ENCODE data around the gene TRIM21.
"Not testable (repeated sequence)": the region's sequence is repeated elsewhere in the genome, so short reads cannot be mapped to it uniquely, and the experiment has no call there.

The TRIM21 gene

GRCh38 chr11:4393209-4393857 is at the start of gene TRIM21:
TRIM21 (minus strand) TSS chr11:4393702; CDS start chr11:4390409, 3,293 bp downstream.
- Histone ChIP-seq H3K9me3 (ENCODE audit: control insufficient read depth, insufficient read depth, low read length) (no peaks in the 10 kb centered on the region), H3K36me3 (ENCODE audit: insufficient read depth, low read length) (no peaks in the 10 kb centered on the region; the same call in 1 of the 2 replicates), H3K9ac (ENCODE audit: low read depth, low read length) (peak within 1 kb of the TSS; percentile 70), H3K4me1 (ENCODE audit: insufficient read depth, low read length) (no peaks in the 10 kb centered on the region)

GRCh38 chr11:4441515-4441914 is 48.0 kb upstream of the TRIM21 start:
- Histone ChIP-seq H3K9ac (ENCODE audit: low read depth, low read length) (no peak overlapping the region), H3K9me3 (ENCODE audit: control insufficient read depth, insufficient read depth, low read length) (no peaks in the 10 kb centered on the region), H3K36me3 (ENCODE audit: insufficient read depth, low read length) (no peaks in the 10 kb centered on the region), H3K4me1 (ENCODE audit: insufficient read depth, low read length) (no peaks in the 10 kb centered on the region)

- no peaks in the 10 kb centered on the region for H3K36me3 ChIP-seq (ENCODE audit: insufficient read depth, low read length)
- H3K4me1 ChIP-seq (ENCODE audit: insufficient read depth, low read length), result peaks cover 11% of the 10 kb centered on the region; the same call in 1 of the 2 replicates
- no peaks in the 10 kb centered on the region for H3K9me3 ChIP-seq (ENCODE audit: control insufficient read depth, insufficient read depth, low read length)
- H3K9ac ChIP-seq (ENCODE audit: low read depth, low read length), result no peak overlapping the region
Measured at GRCh38 chr11:4436411-4436810, 42.9 kb upstream of the TRIM21 start.

GRCh38 chr11:4433856-4434255 is 40.4 kb upstream of the TRIM21 start:
- no peak overlapping the region for H3K9ac ChIP-seq (ENCODE audit: low read depth, low read length)
- H3K9me3 ChIP-seq (ENCODE audit: control insufficient read depth, insufficient read depth, low read length), result no peaks in the 10 kb centered on the region
- H3K36me3 ChIP-seq (ENCODE audit: insufficient read depth, low read length), result no peaks in the 10 kb centered on the region
- peaks cover 11% of the 10 kb centered on the region; the same call in 1 of the 2 replicates for H3K4me1 ChIP-seq (ENCODE audit: insufficient read depth, low read length)

GRCh38 chr11:4430051-4430450 is 36.5 kb upstream of the TRIM21 start:
- peaks cover 7% of the 10 kb centered on the region; the same call in 1 of the 2 replicates for H3K4me1 ChIP-seq (ENCODE audit: insufficient read depth, low read length)
- H3K36me3 ChIP-seq (ENCODE audit: insufficient read depth, low read length), result no peaks in the 10 kb centered on the region
- no peak overlapping the region for H3K9ac ChIP-seq (ENCODE audit: low read depth, low read length)
- no peaks in the 10 kb centered on the region for H3K9me3 ChIP-seq (ENCODE audit: control insufficient read depth, insufficient read depth, low read length)

GRCh38 chr11:4418403-4418802 is 24.9 kb upstream of the TRIM21 start:
- Histone ChIP-seq H3K36me3 (ENCODE audit: insufficient read depth, low read length) (no peaks in the 10 kb centered on the region), H3K4me1 (ENCODE audit: insufficient read depth, low read length) (no peaks in the 10 kb centered on the region), H3K9ac (ENCODE audit: low read depth, low read length) (no peak overlapping the region), H3K9me3 (ENCODE audit: control insufficient read depth, insufficient read depth, low read length) (no peaks in the 10 kb centered on the region)

GRCh38 chr11:4416816-4417215 is 23.3 kb upstream of the TRIM21 start:
- no peaks in the 10 kb centered on the region for H3K9me3 ChIP-seq (ENCODE audit: control insufficient read depth, insufficient read depth, low read length)
- H3K36me3 ChIP-seq (ENCODE audit: insufficient read depth, low read length), result no peaks in the 10 kb centered on the region
- H3K9ac ChIP-seq (ENCODE audit: low read depth, low read length), result no peak overlapping the region
- H3K4me1 ChIP-seq (ENCODE audit: insufficient read depth, low read length), result no peaks in the 10 kb centered on the region

GRCh38 chr11:4416306-4416705 is 22.8 kb upstream of the TRIM21 start:
- no peaks in the 10 kb centered on the region for H3K9me3 ChIP-seq (ENCODE audit: control insufficient read depth, insufficient read depth, low read length)
- no peaks in the 10 kb centered on the region for H3K4me1 ChIP-seq (ENCODE audit: insufficient read depth, low read length)
- no peaks in the 10 kb centered on the region for H3K36me3 ChIP-seq (ENCODE audit: insufficient read depth, low read length)
- H3K9ac ChIP-seq (ENCODE audit: low read depth, low read length), result no peak overlapping the region

GRCh38 chr11:4406206-4406605 is 12.7 kb upstream of the TRIM21 start:
- not testable (repeated sequence) for H3K9me3 ChIP-seq (ENCODE audit: control insufficient read depth, insufficient read depth, low read length); H3K4me1 ChIP-seq (ENCODE audit: insufficient read depth, low read length)

GRCh38 chr11:4393858-4394223 is 339 bp upstream of the TRIM21 start:
- H3K9me3 ChIP-seq (ENCODE audit: control insufficient read depth, insufficient read depth, low read length), result no peaks in the 10 kb centered on the region
- no peaks in the 10 kb centered on the region; the same call in 1 of the 2 replicates for H3K36me3 ChIP-seq (ENCODE audit: insufficient read depth, low read length)
- no peaks in the 10 kb centered on the region for H3K4me1 ChIP-seq (ENCODE audit: insufficient read depth, low read length)
- peak overlapping the region; percentile 70; the same call in 1 of the 2 replicates for H3K9ac ChIP-seq (ENCODE audit: low read depth, low read length)

More at GRCh38 chr11:4406206-4406605, 12.7 kb upstream of the TRIM21 start:
- H3K36me3 ChIP-seq (ENCODE audit: insufficient read depth, low read length); H3K9ac ChIP-seq (ENCODE audit: low read depth, low read length): not testable (repeated sequence)

GRCh38 chr11:4388221-4388620 is 5.3 kb downstream of the TRIM21 start:
- Histone ChIP-seq H3K9ac (ENCODE audit: low read depth, low read length) (no peak overlapping the region), H3K36me3 (ENCODE audit: insufficient read depth, low read length) (peaks cover 4% of the 10 kb centered on the region; the same call in 1 of the 2 replicates), H3K9me3 (ENCODE audit: control insufficient read depth, insufficient read depth, low read length) (no peaks in the 10 kb centered on the region), H3K4me1 (ENCODE audit: insufficient read depth, low read length) (no peaks in the 10 kb centered on the region)

- Histone ChIP-seq H3K4me1 (ENCODE audit: insufficient read depth, low read length) (no peaks in the 10 kb centered on the region), H3K9me3 (ENCODE audit: control insufficient read depth, insufficient read depth, low read length) (no peaks in the 10 kb centered on the region), H3K36me3 (ENCODE audit: insufficient read depth, low read length) (peaks cover 4% of the 10 kb centered on the region; the same call in 1 of the 2 replicates), H3K9ac (ENCODE audit: low read depth, low read length) (no peak overlapping the region)
Measured at GRCh38 chr11:4385978-4386740, 7.3 kb downstream of the TRIM21 start.

GRCh38 chr11:4381901-4382300 is 11.6 kb downstream of the TRIM21 start:
- Histone ChIP-seq H3K9me3 (ENCODE audit: control insufficient read depth, insufficient read depth, low read length) (no peaks in the 10 kb centered on the region), H3K36me3 (ENCODE audit: insufficient read depth, low read length) (0 out of 2 replicates have a peak, but pooled peaks cover 4% of the 10 kb centered on the region), H3K9ac (ENCODE audit: low read depth, low read length) (no peak overlapping the region), H3K4me1 (ENCODE audit: insufficient read depth, low read length) (no peaks in the 10 kb centered on the region)

GRCh38 chr11:4375431-4376140 is 17.9 kb downstream of the TRIM21 start:
- H3K4me1 ChIP-seq (ENCODE audit: insufficient read depth, low read length), result no peaks in the 10 kb centered on the region
- no peaks in the 10 kb centered on the region for H3K9me3 ChIP-seq (ENCODE audit: control insufficient read depth, insufficient read depth, low read length)
- no peak overlapping the region for H3K9ac ChIP-seq (ENCODE audit: low read depth, low read length)
- no peaks in the 10 kb centered on the region for H3K36me3 ChIP-seq (ENCODE audit: insufficient read depth, low read length)
